Kidney epithelial cell (primary cell): ENCODE measurements around the gene STARD13. TPM values are rescaled to one million over a fixed set of nuclear protein-coding genes. Genes with fewer than 3 reads are reported as not detected.

Source experiments
- DNase-seq: peaks from one replicate; pipeline ENCODE4 v3.0.0-alpha.2; 2010; ENCODE audit warnings: low read depth
- H3K27me3 ChIP-seq: 2 replicates; pipeline ENCODE4 v1.6.0; 2011; ENCODE audit warnings: low read length; ENCODE audit not compliant: control insufficient read depth, insufficient read depth
- H3K36me3 ChIP-seq: 2 replicates; pipeline ENCODE4 v1.5.1; 2011; ENCODE audit warnings: low read length; ENCODE audit not compliant: control insufficient read depth, insufficient read depth
- H3K4me3 ChIP-seq: 2 replicates; pipeline ENCODE4 v1.5.1; 2011; ENCODE audit warnings: low read depth, mild to moderate bottlenecking, control low read depth, low read length
- CTCF ChIP-seq: IDR thresholded peaks from 2 replicates; pipeline ENCODE4 v1.5.1; 2011; ENCODE audit warnings: mild to moderate bottlenecking, moderate library complexity, low read length, control low read depth, inconsistent platforms; ENCODE audit not compliant: insufficient read depth, poor library complexity, severe bottlenecking
- total RNA-seq: library from RNA; depleted of rRNA; stranded (reverse); fragments of >200 nt; gene quantifications from 2 replicates; pipeline ENCODE4 v1.2.3, GENCODE V29; 2015

The STARD13 gene
- total RNA-seq, 1 donor from 2014 or later, result 10.1 TPM

GRCh38 chr13:33263976-33264619, 21.5 kb downstream of the STARD13 start:
- Histone ChIP-seq H3K4me3 (no peak overlapping the region), H3K36me3 (no peaks in the 10 kb centered on the region), H3K27me3 (no peaks in the 10 kb centered on the region)
- DNase-seq, result no peak
- no peak for TF ChIP-seq CTCF

GRCh38 chr13:33263484-33263883, 22.1 kb downstream of the STARD13 start:
- no peaks in the 10 kb centered on the region for H3K36me3 ChIP-seq
- no peak for DNase-seq
- no peak for TF ChIP-seq CTCF
- H3K27me3 ChIP-seq, result no peaks in the 10 kb centered on the region
- no peak overlapping the region for H3K4me3 ChIP-seq

- no peak for DNase-seq
- peak; percentile 23 for TF ChIP-seq CTCF
- no peak overlapping the region for H3K4me3 ChIP-seq
- no peaks in the 10 kb centered on the region for H3K36me3 ChIP-seq
- H3K27me3 ChIP-seq, result no peaks in the 10 kb centered on the region
Measured at GRCh38 chr13:33262997-33263396, 22.6 kb downstream of the STARD13 start.

- Histone ChIP-seq H3K27me3 (no peaks in the 10 kb centered on the region), H3K4me3 (no peak overlapping the region), H3K36me3 (no peaks in the 10 kb centered on the region)
- TF ChIP-seq CTCF, result no peak
- no peak for DNase-seq
Measured at GRCh38 chr13:33262594-33262993, 23.0 kb downstream of the STARD13 start.

GRCh38 chr13:33262062-33262487, 23.5 kb downstream of the STARD13 start:
- no peak for DNase-seq
- H3K36me3 ChIP-seq, result no peaks in the 10 kb centered on the region
- no peak for TF ChIP-seq CTCF

More at GRCh38 chr13:33262062-33262487, 23.5 kb downstream of the STARD13 start:
- Histone ChIP-seq H3K27me3 (no peaks in the 10 kb centered on the region), H3K4me3 (no peak overlapping the region)
